Measurements from ENCODE around the gene PGM1.

PGM1 gene

GRCh38 chr1:63686696-63687095 is 93.5 kb downstream of the PGM1 start:
- Histone ChIP-seq H3K4me1 (ENCODE audit: control insufficient read depth in 1 of 2, insufficient read depth in 2 of 2, low read length in 2 of 2) (peaks cover 0 to 1% of the 10 kb centered on the region in 2 donors), H3K27ac (ENCODE audit: low read depth, low read length) (no peak overlapping the region), H3K9ac (ENCODE audit: low read depth in 1 of 2, low read length in 2 of 2) (no peak overlapping the region), H3K4me3 (ENCODE audit: low read depth in 1 of 2, low read length in 2 of 2) (no peak overlapping the region), H3K36me3 (ENCODE audit: control insufficient read depth in 1 of 2, insufficient read depth in 2 of 2, low read length in 2 of 2) (no peaks in the 10 kb centered on the region), H3K9me3 (ENCODE audit: control insufficient read depth in 1 of 2, low read length in 2 of 2) (no peaks in the 10 kb centered on the region), H3K27me3 (ENCODE audit: control insufficient read depth in 1 of 2, insufficient read depth in 2 of 2, low read length in 2 of 2) (no peaks in the 10 kb centered on the region)

GRCh38 chr1:63688302-63688890 is 95.2 kb downstream of the PGM1 start:
- H3K27ac ChIP-seq (ENCODE audit: low read depth, low read length) = no peak overlapping the region
- H3K9me3 ChIP-seq (ENCODE audit: control insufficient read depth in 1 of 2, low read length in 2 of 2) = no peaks in the 10 kb centered on the region

GRCh38 chr1:63690966-63691700 is 97.9 kb downstream of the PGM1 start:
- H3K36me3 ChIP-seq (ENCODE audit: control insufficient read depth in 1 of 2, insufficient read depth in 2 of 2, low read length in 2 of 2) = no peaks in the 10 kb centered on the region
- peaks cover 0 to 6% of the 10 kb centered on the region in 2 donors for H3K4me1 ChIP-seq (ENCODE audit: control insufficient read depth in 1 of 2, insufficient read depth in 2 of 2, low read length in 2 of 2)
- no peak overlapping the region for H3K4me3 ChIP-seq (ENCODE audit: low read depth in 1 of 2, low read length in 2 of 2)
- H3K9me3 ChIP-seq (ENCODE audit: control insufficient read depth in 1 of 2, low read length in 2 of 2) = no peaks in the 10 kb centered on the region
- no peaks in the 10 kb centered on the region for H3K27me3 ChIP-seq (ENCODE audit: control insufficient read depth in 1 of 2, insufficient read depth in 2 of 2, low read length in 2 of 2)
- no peak overlapping the region for H3K27ac ChIP-seq (ENCODE audit: low read depth, low read length)
- H3K9ac ChIP-seq (ENCODE audit: low read depth in 1 of 2, low read length in 2 of 2) = no peak overlapping the region

More at GRCh38 chr1:63688302-63688890, 95.2 kb downstream of the PGM1 start:
- Histone ChIP-seq H3K9ac (ENCODE audit: low read depth in 1 of 2, low read length in 2 of 2) (no peak overlapping the region), H3K36me3 (ENCODE audit: control insufficient read depth in 1 of 2, insufficient read depth in 2 of 2, low read length in 2 of 2) (no peaks in the 10 kb centered on the region), H3K27me3 (ENCODE audit: control insufficient read depth in 1 of 2, insufficient read depth in 2 of 2, low read length in 2 of 2) (no peaks in the 10 kb centered on the region), H3K4me1 (ENCODE audit: control insufficient read depth in 1 of 2, insufficient read depth in 2 of 2, low read length in 2 of 2) (peaks cover 0 to 6% of the 10 kb centered on the region in 2 donors), H3K4me3 (ENCODE audit: low read depth in 1 of 2, low read length in 2 of 2) (no peak overlapping the region)

- H3K27me3 ChIP-seq (ENCODE audit: control insufficient read depth in 1 of 2, insufficient read depth in 2 of 2, low read length in 2 of 2) = no peaks in the 10 kb centered on the region
- H3K9me3 ChIP-seq (ENCODE audit: control insufficient read depth in 1 of 2, low read length in 2 of 2) = no peaks in the 10 kb centered on the region
- no peaks in the 10 kb centered on the region for H3K36me3 ChIP-seq (ENCODE audit: control insufficient read depth in 1 of 2, insufficient read depth in 2 of 2, low read length in 2 of 2)
- no peak overlapping the region for H3K27ac ChIP-seq (ENCODE audit: low read depth, low read length)
- H3K9ac ChIP-seq (ENCODE audit: low read depth in 1 of 2, low read length in 2 of 2) = no peak overlapping the region
- peaks cover 0 to 6% of the 10 kb centered on the region in 2 donors for H3K4me1 ChIP-seq (ENCODE audit: control insufficient read depth in 1 of 2, insufficient read depth in 2 of 2, low read length in 2 of 2)
- H3K4me3 ChIP-seq (ENCODE audit: low read depth in 1 of 2, low read length in 2 of 2) = no peak overlapping the region
These were observed 98.7 kb downstream of the PGM1 start for GRCh38 chr1:63691701-63692425.

- Histone ChIP-seq H3K27me3 (ENCODE audit: control insufficient read depth in 1 of 2, insufficient read depth in 2 of 2, low read length in 2 of 2) (no peaks in the 10 kb centered on the region), H3K4me1 (ENCODE audit: control insufficient read depth in 1 of 2, insufficient read depth in 2 of 2, low read length in 2 of 2) (peaks cover 0 to 20% of the 10 kb centered on the region in 2 donors), H3K9me3 (ENCODE audit: control insufficient read depth in 1 of 2, low read length in 2 of 2) (no peaks in the 10 kb centered on the region), H3K27ac (ENCODE audit: low read depth, low read length) (no peak overlapping the region), H3K9ac (ENCODE audit: low read depth in 1 of 2, low read length in 2 of 2) (no peak overlapping the region), H3K36me3 (ENCODE audit: control insufficient read depth in 1 of 2, insufficient read depth in 2 of 2, low read length in 2 of 2) (no peaks in the 10 kb centered on the region), H3K4me3 (ENCODE audit: low read depth in 1 of 2, low read length in 2 of 2) (no peak overlapping the region)
These were observed 100.8 kb downstream of the PGM1 start for GRCh38 chr1:63693944-63694571.

- Histone ChIP-seq H3K4me1 (ENCODE audit: control insufficient read depth in 1 of 2, insufficient read depth in 2 of 2, low read length in 2 of 2) (peaks cover 0 to 18% of the 10 kb centered on the region in 2 donors), H3K4me3 (ENCODE audit: low read depth in 1 of 2, low read length in 2 of 2) (no peak overlapping the region), H3K9ac (ENCODE audit: low read depth in 1 of 2, low read length in 2 of 2) (no peak overlapping the region)
These were observed 105.0 kb downstream of the PGM1 start for GRCh38 chr1:63698001-63698838.

GRCh38 chr1:63701187-63701586 is 108.0 kb downstream of the PGM1 start:
- no peak overlapping the region for H3K9ac ChIP-seq (ENCODE audit: low read depth in 1 of 2, low read length in 2 of 2)
- peaks cover 4 to 26% of the 10 kb centered on the region in 2 donors for H3K4me1 ChIP-seq (ENCODE audit: control insufficient read depth in 1 of 2, insufficient read depth in 2 of 2, low read length in 2 of 2)
- H3K27me3 ChIP-seq (ENCODE audit: control insufficient read depth in 1 of 2, insufficient read depth in 2 of 2, low read length in 2 of 2) = no peaks in the 10 kb centered on the region
- no peak overlapping the region for H3K4me3 ChIP-seq (ENCODE audit: low read depth in 1 of 2, low read length in 2 of 2)
- no peaks in the 10 kb centered on the region for H3K36me3 ChIP-seq (ENCODE audit: control insufficient read depth in 1 of 2, insufficient read depth in 2 of 2, low read length in 2 of 2)
- no peak overlapping the region for H3K27ac ChIP-seq (ENCODE audit: low read depth, low read length)
- H3K9me3 ChIP-seq (ENCODE audit: control insufficient read depth in 1 of 2, low read length in 2 of 2) = no peaks in the 10 kb centered on the region

More at GRCh38 chr1:63698001-63698838, 105.0 kb downstream of the PGM1 start:
- Histone ChIP-seq H3K27ac (ENCODE audit: low read depth, low read length) (no peak overlapping the region), H3K36me3 (ENCODE audit: control insufficient read depth in 1 of 2, insufficient read depth in 2 of 2, low read length in 2 of 2) (no peaks in the 10 kb centered on the region), H3K9me3 (ENCODE audit: control insufficient read depth in 1 of 2, low read length in 2 of 2) (no peaks in the 10 kb centered on the region), H3K27me3 (ENCODE audit: control insufficient read depth in 1 of 2, insufficient read depth in 2 of 2, low read length in 2 of 2) (no peaks in the 10 kb centered on the region)

- no peaks in the 10 kb centered on the region for H3K9me3 ChIP-seq (ENCODE audit: control insufficient read depth in 1 of 2, low read length in 2 of 2)
- H3K27me3 ChIP-seq (ENCODE audit: control insufficient read depth in 1 of 2, insufficient read depth in 2 of 2, low read length in 2 of 2) = no peaks in the 10 kb centered on the region
- H3K4me1 ChIP-seq (ENCODE audit: control insufficient read depth in 1 of 2, insufficient read depth in 2 of 2, low read length in 2 of 2) = peaks cover 4 to 13% of the 10 kb centered on the region in 2 donors
- no peaks in the 10 kb centered on the region for H3K36me3 ChIP-seq (ENCODE audit: control insufficient read depth in 1 of 2, insufficient read depth in 2 of 2, low read length in 2 of 2)
- H3K9ac ChIP-seq (ENCODE audit: low read depth in 1 of 2, low read length in 2 of 2) = no peak overlapping the region
- no peak overlapping the region for H3K4me3 ChIP-seq (ENCODE audit: low read depth in 1 of 2, low read length in 2 of 2)
- H3K27ac ChIP-seq (ENCODE audit: low read depth, low read length) = no peak overlapping the region
These were observed 110.5 kb downstream of the PGM1 start for GRCh38 chr1:63703701-63704107.

- H3K4me1 ChIP-seq (ENCODE audit: control insufficient read depth in 1 of 2, insufficient read depth in 2 of 2, low read length in 2 of 2) = peaks cover 4 to 12% of the 10 kb centered on the region in 2 donors
- H3K27ac ChIP-seq (ENCODE audit: low read depth, low read length) = no peak overlapping the region
- no peaks in the 10 kb centered on the region for H3K27me3 ChIP-seq (ENCODE audit: control insufficient read depth in 1 of 2, insufficient read depth in 2 of 2, low read length in 2 of 2)
- no peak overlapping the region for H3K4me3 ChIP-seq (ENCODE audit: low read depth in 1 of 2, low read length in 2 of 2)
- no peak overlapping the region for H3K9ac ChIP-seq (ENCODE audit: low read depth in 1 of 2, low read length in 2 of 2)
- H3K36me3 ChIP-seq (ENCODE audit: control insufficient read depth in 1 of 2, insufficient read depth in 2 of 2, low read length in 2 of 2) = no peaks in the 10 kb centered on the region
- H3K9me3 ChIP-seq (ENCODE audit: control insufficient read depth in 1 of 2, low read length in 2 of 2) = no peaks in the 10 kb centered on the region
These were observed 111.2 kb downstream of the PGM1 start for GRCh38 chr1:63704443-63704842.

All from duodenal mucosa (tissue), 2 donors.